ENCODE results near the gene ALPK3. TPM values are rescaled to one million over a fixed set of nuclear protein-coding genes. Genes with fewer than 3 reads are reported as not detected.
"Not testable (repeated sequence)": the region's sequence is repeated elsewhere in the genome, so short reads cannot be mapped to it uniquely, and the experiment has no call there.

ALPK3 gene
- total RNA-seq, 1 experiment from 2014 or later, result 16.5 TPM

- DNase-seq (ENCODE audit: low spot score), result peak; percentile 76
- CTCF ChIA-PET, result interaction anchor here (0.6 to 2.4 kb wide), 13 partner anchors 8 to 275 kb away, joined by 3 to 11 read pairs (median 4); partner anchors contain the start of gene SLC28A1
- H3K4me1 Mint-ChIP-seq; H3K27ac Mint-ChIP-seq; H3K4me3 Mint-ChIP-seq; H3K27me3 Mint-ChIP-seq (ENCODE audit: low read depth): not testable (repeated sequence)
- ATAC-seq, result peak; percentile 88
- POLR2A ChIA-PET, result interaction anchor here (0.7 kb wide), 1 partner anchor 11 kb away, joined by 3 read pairs; no protein-coding TSS in a partner anchor
- H3K9me3 Mint-ChIP-seq, result peaks cover 14% of the 10 kb centered on the region
- TF ChIP-seq, protein P1, sequence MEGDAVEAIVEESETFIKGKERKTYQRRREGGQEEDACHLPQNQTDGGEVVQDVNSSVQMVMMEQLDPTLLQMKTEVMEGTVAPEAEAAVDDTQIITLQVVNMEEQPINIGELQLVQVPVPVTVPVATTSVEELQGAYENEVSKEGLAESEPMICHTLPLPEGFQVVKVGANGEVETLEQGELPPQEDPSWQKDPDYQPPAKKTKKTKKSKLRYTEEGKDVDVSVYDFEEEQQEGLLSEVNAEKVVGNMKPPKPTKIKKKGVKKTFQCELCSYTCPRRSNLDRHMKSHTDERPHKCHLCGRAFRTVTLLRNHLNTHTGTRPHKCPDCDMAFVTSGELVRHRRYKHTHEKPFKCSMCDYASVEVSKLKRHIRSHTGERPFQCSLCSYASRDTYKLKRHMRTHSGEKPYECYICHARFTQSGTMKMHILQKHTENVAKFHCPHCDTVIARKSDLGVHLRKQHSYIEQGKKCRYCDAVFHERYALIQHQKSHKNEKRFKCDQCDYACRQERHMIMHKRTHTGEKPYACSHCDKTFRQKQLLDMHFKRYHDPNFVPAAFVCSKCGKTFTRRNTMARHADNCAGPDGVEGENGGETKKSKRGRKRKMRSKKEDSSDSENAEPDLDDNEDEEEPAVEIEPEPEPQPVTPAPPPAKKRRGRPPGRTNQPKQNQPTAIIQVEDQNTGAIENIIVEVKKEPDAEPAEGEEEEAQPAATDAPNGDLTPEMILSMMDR (IDR thresholded peaks at IDR 0.05), result peak; percentile 70
- H3K36me3 Mint-ChIP-seq, result peaks cover 18% of the 10 kb centered on the region
These were observed 28.5 kb downstream of the ALPK3 start for GRCh38 chr15:84845631-84846030.

DNA sequence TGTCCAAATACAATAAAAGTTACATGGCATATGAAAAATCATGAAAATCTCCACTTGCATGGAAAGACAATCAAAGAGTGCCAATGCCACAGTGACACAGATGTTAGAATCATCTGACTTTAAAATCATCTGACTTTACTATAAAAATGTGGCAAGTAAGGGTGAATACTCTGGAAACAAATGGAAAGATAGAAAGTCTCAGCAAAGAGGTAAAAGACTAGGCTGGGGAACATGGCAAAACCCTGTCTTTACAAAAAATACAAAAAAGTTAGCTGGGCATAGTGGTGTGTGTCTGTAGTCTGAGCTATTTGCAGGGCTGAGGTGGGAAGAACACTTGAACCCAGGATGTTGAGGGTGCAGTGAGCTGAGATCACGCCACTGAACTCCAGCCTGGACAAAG lies 29.1 kb downstream of the ALPK3 start:
- Mint-ChIP-seq H3K4me1 (no peaks in the 10 kb centered on the region), H3K27me3 (ENCODE audit: low read depth) (no peaks in the 10 kb centered on the region), H3K36me3 (peaks cover 18% of the 10 kb centered on the region), H3K27ac (no peak overlapping the region), H3K9me3 (peaks cover 14% of the 10 kb centered on the region), H3K4me3 (no peak overlapping the region)
- ChIA-PET POLR2A (no interaction called here), CTCF (interaction anchor here (1.5 to 1.9 kb wide), 4 partner anchors 18 to 82 kb away, joined by 3 to 11 read pairs (median 5); no protein-coding TSS in a partner anchor)
- no peak for DNase-seq (ENCODE audit: low spot score)
- TF ChIP-seq SMAD4 (CRISPR knock-in tag; IDR thresholded peaks at IDR 0.05), result no peak
- no peak for TF ChIP-seq SOX15 (CRISPR knock-in tag; IDR thresholded peaks at IDR 0.05)
- TF ChIP-seq, protein P2, sequence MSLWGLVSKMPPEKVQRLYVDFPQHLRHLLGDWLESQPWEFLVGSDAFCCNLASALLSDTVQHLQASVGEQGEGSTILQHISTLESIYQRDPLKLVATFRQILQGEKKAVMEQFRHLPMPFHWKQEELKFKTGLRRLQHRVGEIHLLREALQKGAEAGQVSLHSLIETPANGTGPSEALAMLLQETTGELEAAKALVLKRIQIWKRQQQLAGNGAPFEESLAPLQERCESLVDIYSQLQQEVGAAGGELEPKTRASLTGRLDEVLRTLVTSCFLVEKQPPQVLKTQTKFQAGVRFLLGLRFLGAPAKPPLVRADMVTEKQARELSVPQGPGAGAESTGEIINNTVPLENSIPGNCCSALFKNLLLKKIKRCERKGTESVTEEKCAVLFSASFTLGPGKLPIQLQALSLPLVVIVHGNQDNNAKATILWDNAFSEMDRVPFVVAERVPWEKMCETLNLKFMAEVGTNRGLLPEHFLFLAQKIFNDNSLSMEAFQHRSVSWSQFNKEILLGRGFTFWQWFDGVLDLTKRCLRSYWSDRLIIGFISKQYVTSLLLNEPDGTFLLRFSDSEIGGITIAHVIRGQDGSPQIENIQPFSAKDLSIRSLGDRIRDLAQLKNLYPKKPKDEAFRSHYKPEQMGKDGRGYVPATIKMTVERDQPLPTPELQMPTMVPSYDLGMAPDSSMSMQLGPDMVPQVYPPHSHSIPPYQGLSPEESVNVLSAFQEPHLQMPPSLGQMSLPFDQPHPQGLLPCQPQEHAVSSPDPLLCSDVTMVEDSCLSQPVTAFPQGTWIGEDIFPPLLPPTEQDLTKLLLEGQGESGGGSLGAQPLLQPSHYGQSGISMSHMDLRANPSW (CRISPR knock-in tag; conservative IDR thresholded peaks at IDR 0.05; ENCODE audit: low read depth), result no peak
- TF ChIP-seq, protein P3, sequence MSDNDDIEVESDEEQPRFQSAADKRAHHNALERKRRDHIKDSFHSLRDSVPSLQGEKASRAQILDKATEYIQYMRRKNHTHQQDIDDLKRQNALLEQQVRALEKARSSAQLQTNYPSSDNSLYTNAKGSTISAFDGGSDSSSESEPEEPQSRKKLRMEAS (CRISPR knock-in tag; IDR thresholded peaks at IDR 0.05), result no peak
- no peak for ATAC-seq

GRCh38 chr15:84847382-84847781 lies 30.2 kb downstream of the ALPK3 start:
- ChIA-PET CTCF (no interaction called here), POLR2A (no interaction called here)
- Mint-ChIP-seq H3K4me3 (no peak overlapping the region), H3K27me3 (ENCODE audit: low read depth) (no peaks in the 10 kb centered on the region), H3K36me3 (peaks cover 18% of the 10 kb centered on the region), H3K4me1 (no peaks in the 10 kb centered on the region), H3K9me3 (peaks cover 14% of the 10 kb centered on the region), H3K27ac (no peak overlapping the region)
- ATAC-seq (no peak), DNase-seq (ENCODE audit: low spot score) (no peak)
- TF ChIP-seq ZNF317 (CRISPR knock-in tag; IDR thresholded peaks at IDR 0.05; ENCODE audit: borderline replicate concordance, low read depth), result peak; percentile 80; the same call in 1 of the 2 replicates
- TF ChIP-seq, protein P3 (CRISPR knock-in tag; IDR thresholded peaks at IDR 0.05), result no peak

GRCh38 chr15:84852212-84852611 lies 35.1 kb downstream of the ALPK3 start:
- no peak overlapping the region for H3K4me3 Mint-ChIP-seq
- ChIA-PET POLR2A (interaction anchor here (0.5 kb wide), 1 partner anchor 242 kb away, joined by 3 read pairs; no protein-coding TSS in a partner anchor), CTCF (interaction anchor here (1.8 kb wide), 1 partner anchor 26 kb away, joined by 6 read pairs; no protein-coding TSS in a partner anchor)
- H3K9me3 Mint-ChIP-seq, result peaks cover 4% of the 10 kb centered on the region
- H3K27ac Mint-ChIP-seq, result no peak overlapping the region
- peaks cover 5% of the 10 kb centered on the region for H3K36me3 Mint-ChIP-seq
- no peaks in the 10 kb centered on the region for H3K4me1 Mint-ChIP-seq
- no peak for DNase-seq (ENCODE audit: low spot score)
- no peak for ATAC-seq
- H3K27me3 Mint-ChIP-seq (ENCODE audit: low read depth), result no peaks in the 10 kb centered on the region
- no peak for TF ChIP-seq KAT7 (CRISPR knock-in tag; IDR thresholded peaks at IDR 0.05; ENCODE audit: borderline replicate concordance)
- TF ChIP-seq, protein P4, sequence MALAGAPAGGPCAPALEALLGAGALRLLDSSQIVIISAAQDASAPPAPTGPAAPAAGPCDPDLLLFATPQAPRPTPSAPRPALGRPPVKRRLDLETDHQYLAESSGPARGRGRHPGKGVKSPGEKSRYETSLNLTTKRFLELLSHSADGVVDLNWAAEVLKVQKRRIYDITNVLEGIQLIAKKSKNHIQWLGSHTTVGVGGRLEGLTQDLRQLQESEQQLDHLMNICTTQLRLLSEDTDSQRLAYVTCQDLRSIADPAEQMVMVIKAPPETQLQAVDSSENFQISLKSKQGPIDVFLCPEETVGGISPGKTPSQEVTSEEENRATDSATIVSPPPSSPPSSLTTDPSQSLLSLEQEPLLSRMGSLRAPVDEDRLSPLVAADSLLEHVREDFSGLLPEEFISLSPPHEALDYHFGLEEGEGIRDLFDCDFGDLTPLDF (CRISPR knock-in tag; IDR thresholded peaks at IDR 0.05), result no peak
- no peak for TF ChIP-seq ESRRA (CRISPR knock-in tag; IDR thresholded peaks at IDR 0.05; ENCODE audit: borderline replicate concordance)
- TF ChIP-seq EMX1 (CRISPR knock-in tag; IDR thresholded peaks at IDR 0.05), result no peak
- TF ChIP-seq, protein P2 (CRISPR knock-in tag; conservative IDR thresholded peaks at IDR 0.05; ENCODE audit: low read depth), result no peak
- TF ChIP-seq TCF7 (CRISPR knock-in tag; IDR thresholded peaks at IDR 0.05; ENCODE audit: low read depth), result no peak
- no peak for TF ChIP-seq NR3C1 (CRISPR knock-in tag; conservative IDR thresholded peaks at IDR 0.05; ENCODE audit: low read depth)
- TF ChIP-seq RORB (CRISPR knock-in tag; IDR thresholded peaks at IDR 0.05), result no peak
- TF ChIP-seq ZNF219 (CRISPR knock-in tag; IDR thresholded peaks at IDR 0.05; ENCODE audit: borderline replicate concordance), result no peak
- no peak for TF ChIP-seq HMGXB4 (CRISPR knock-in tag; IDR thresholded peaks at IDR 0.05)
- TF ChIP-seq USF1 (CRISPR knock-in tag; IDR thresholded peaks at IDR 0.05), result no peak
